Stimulated activated effector memory CD8-positive, alpha-beta T cell treated with anti-CD3 and anti-CD28 coated beads, Interleukin-12 subunit alpha, Interleukin-12 subunit beta, amount 100 ng/mL, for 72 hours (primary cell): ENCODE results near the gene HOXD11.

Experiments
- ATAC-seq: fragments of 150-1000 bp; cut with Tn5 transposase; 2 replicates; pipeline ENCODE4 v1.10.0; 2021
- DNase-seq, 2 donors: peaks; one replicate each; pipeline ENCODE4 v3.0.0; 2021 to 2022; ENCODE audit warnings: low spot score in 2 of 2
- H3K27ac Mint-ChIP-seq: one replicate; pipeline ENCODE4 v1.8.0; 2022; ENCODE audit warnings: mild to moderate bottlenecking, mixed read lengths
- H3K36me3 Mint-ChIP-seq: one replicate; pipeline ENCODE4 v1.8.0; 2022; ENCODE audit warnings: mild to moderate bottlenecking, mixed read lengths
- H3K4me1 Mint-ChIP-seq: one replicate; pipeline ENCODE4 v1.8.0; 2022; ENCODE audit warnings: mixed read lengths
- H3K4me3 Mint-ChIP-seq: one replicate; pipeline ENCODE4 v1.8.0; 2022; ENCODE audit warnings: mild to moderate bottlenecking, mixed read lengths
- H3K9me3 Mint-ChIP-seq: one replicate; pipeline ENCODE4 v1.8.0; 2022; ENCODE audit warnings: mixed read lengths

Gene HOXD11

GRCh38 chr2:176087330-176088047, 19.6 kb upstream of the HOXD11 start:
- H3K4me3 Mint-ChIP-seq = no peak overlapping the region
- H3K27ac Mint-ChIP-seq = no peak overlapping the region
- H3K4me1 Mint-ChIP-seq = peaks cover 6% of the 10 kb centered on the region
- DNase-seq (no peak), ATAC-seq (no peak)
- H3K9me3 Mint-ChIP-seq = no peaks in the 10 kb centered on the region
- H3K36me3 Mint-ChIP-seq = peaks cover 36% of the 10 kb centered on the region

DNA sequence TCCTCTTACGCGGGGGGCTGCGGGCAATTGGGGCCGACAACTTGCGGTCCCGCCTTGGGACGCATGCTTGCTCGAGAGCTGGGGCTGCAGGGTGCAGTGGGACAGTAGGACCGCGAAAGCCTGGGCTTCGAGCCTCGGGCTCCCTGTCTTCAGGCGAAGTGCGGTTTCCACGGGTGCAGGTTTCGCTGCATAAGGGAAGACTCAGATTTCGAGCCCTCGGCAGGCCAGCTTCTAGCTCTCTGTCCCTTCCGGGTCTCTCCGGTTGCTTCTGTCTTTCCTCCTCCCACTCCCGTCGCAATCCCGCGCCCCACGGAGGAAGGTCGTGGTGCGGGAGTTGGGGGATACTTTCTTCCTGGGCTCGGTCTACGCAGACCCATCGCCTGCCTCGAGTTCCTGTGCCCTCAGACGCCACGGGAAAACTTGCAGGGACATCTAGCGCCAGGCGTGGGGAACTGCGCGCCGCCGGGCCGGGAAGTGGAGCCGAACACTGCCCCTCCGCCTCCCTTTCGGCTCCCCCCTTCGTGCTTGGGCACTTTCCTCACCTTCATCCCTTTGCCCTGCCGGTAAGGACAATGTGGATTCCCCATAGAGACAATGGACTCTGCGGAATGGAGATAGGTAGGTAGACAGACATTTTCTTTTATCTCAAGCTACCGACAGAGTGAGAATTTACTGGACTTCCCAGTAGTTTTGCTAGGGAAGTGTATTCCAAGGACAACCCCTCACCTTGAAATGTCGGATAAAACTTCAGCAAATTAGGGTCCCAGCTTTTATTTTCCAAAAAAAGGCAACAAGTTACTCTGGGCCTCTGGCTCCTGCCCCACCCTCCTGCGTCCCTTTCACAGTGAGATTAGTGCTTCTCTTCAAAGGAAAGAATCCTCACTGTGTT, 18.8 kb upstream of the HOXD11 start:
- no peaks in the 10 kb centered on the region for H3K9me3 Mint-ChIP-seq
- DNase-seq (no peak), ATAC-seq (no peak)
- peak overlapping the region; percentile 44 for H3K4me3 Mint-ChIP-seq
- no peak overlapping the region for H3K27ac Mint-ChIP-seq
- H3K36me3 Mint-ChIP-seq = peaks cover 28% of the 10 kb centered on the region
- H3K4me1 Mint-ChIP-seq = peaks cover 7% of the 10 kb centered on the region

- no peak for DNase-seq
- no peak for ATAC-seq
- H3K27ac Mint-ChIP-seq = no peak overlapping the region
- peaks cover 19% of the 10 kb centered on the region for H3K36me3 Mint-ChIP-seq
- peaks cover 15% of the 10 kb centered on the region for H3K4me1 Mint-ChIP-seq
- H3K9me3 Mint-ChIP-seq = no peaks in the 10 kb centered on the region
- H3K4me3 Mint-ChIP-seq = no peak overlapping the region
Measured at GRCh38 chr2:176088937-176089842, 17.9 kb upstream of the HOXD11 start.

- no peak for ATAC-seq
- no peak for DNase-seq
- H3K36me3 Mint-ChIP-seq = peaks cover 12% of the 10 kb centered on the region
- no peaks in the 10 kb centered on the region for H3K9me3 Mint-ChIP-seq
- no peak overlapping the region for H3K27ac Mint-ChIP-seq
- H3K4me3 Mint-ChIP-seq = no peak overlapping the region
- peaks cover 15% of the 10 kb centered on the region for H3K4me1 Mint-ChIP-seq
Measured at GRCh38 chr2:176089843-176090395, 17.2 kb upstream of the HOXD11 start.

DNA sequence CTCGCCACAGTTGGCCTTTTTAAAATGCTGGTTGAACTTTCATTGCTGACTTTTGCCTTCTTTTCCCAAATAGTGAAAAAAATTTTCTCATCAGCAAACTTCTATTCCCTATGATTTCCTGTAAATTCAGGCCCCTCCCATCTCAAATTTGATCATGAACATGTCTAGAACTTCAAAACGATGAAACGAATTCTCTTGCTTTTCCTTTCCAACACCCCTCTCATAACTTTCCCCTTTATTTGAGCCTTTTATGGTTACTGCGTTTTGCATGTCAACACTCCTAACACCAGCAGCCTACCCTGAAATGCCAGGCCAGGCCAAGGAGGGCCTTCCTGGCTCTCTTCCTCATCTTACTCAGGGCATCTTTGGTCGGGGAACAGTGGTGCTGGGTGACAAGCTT, 16.2 kb upstream of the HOXD11 start:
- Mint-ChIP-seq H3K4me1 (peaks cover 15% of the 10 kb centered on the region), H3K9me3 (no peaks in the 10 kb centered on the region), H3K4me3 (no peak overlapping the region), H3K27ac (no peak overlapping the region), H3K36me3 (peaks cover 11% of the 10 kb centered on the region)
- no peak for DNase-seq
- ATAC-seq = no peak

DNA sequence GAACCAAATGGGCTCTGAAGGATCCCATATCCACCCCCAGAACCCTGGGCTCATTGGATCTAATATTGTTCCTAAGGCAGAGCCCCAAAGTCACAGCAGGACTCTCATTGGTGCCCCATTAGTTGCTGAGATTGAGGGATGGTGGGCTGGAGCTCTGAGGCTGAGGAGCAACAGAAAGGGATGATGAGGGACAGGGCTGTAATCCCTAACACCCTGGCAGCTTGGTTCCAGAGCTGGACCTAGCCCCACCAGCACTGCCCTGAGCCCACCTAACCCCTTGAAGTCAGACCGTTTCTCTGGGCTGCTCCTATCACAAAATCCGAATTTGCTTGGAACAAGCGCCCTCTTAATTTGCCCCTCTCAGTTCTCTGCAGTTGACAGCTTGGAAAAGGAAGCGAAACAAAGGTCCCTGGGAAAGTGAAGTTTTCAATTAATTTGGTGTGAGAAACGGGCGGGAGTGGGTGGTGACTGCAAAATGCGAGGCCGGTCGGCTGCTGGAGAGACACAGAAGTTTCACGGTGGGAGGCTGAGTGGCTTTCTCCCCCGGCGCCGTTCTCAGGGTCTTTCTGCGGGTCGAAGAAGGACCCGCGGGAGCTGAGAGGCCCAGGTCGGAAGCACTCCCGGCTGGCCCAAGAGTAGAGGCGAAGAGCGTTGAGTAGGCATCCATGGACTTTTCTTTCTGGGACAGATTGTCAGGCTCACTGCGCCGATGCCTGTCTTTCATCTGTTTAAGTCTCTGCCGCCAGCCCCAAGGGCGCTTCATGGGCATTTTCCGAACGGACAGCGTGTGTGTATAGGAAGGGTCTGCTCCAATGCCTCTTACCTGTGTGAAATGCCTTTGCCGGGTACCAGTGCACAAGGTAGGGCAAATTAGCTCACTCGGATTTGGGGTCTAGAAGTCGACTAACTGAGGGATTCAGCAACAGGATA, 15.5 kb upstream of the HOXD11 start:
- Mint-ChIP-seq H3K4me3 (peak overlapping the region; percentile 34), H3K4me1 (peaks cover 17% of the 10 kb centered on the region), H3K27ac (no peak overlapping the region)

GRCh38 chr2:176092270-176093144, 14.6 kb upstream of the HOXD11 start, which contains the start of gene HOXD13:
TSS of gene HOXD13 (plus strand) at chr2:176092721. CDS start at chr2:176092891, 170 bp downstream.
- no peak for DNase-seq
- H3K4me1 Mint-ChIP-seq = peaks cover 27% of the 10 kb centered on the region
- H3K9me3 Mint-ChIP-seq = no peaks in the 10 kb centered on the region
- H3K36me3 Mint-ChIP-seq = peaks cover 6% of the 10 kb centered on the region
- no peak for ATAC-seq
- peak within 1 kb of the TSS; percentile 34 for H3K4me3 Mint-ChIP-seq
- H3K27ac Mint-ChIP-seq = no peak within 1 kb of the TSS

More for the DNA sequence above, 15.5 kb upstream of the HOXD11 start:
- H3K9me3 Mint-ChIP-seq = no peaks in the 10 kb centered on the region
- no peak for ATAC-seq
- no peak for DNase-seq
- peaks cover 7% of the 10 kb centered on the region for H3K36me3 Mint-ChIP-seq

GRCh38 chr2:176093145-176093897, 13.8 kb upstream of the HOXD11 start:
- H3K36me3 Mint-ChIP-seq = peaks cover 6% of the 10 kb centered on the region
- DNase-seq = no peak
- ATAC-seq = no peak
- H3K4me1 Mint-ChIP-seq = peaks cover 28% of the 10 kb centered on the region
- H3K9me3 Mint-ChIP-seq = no peaks in the 10 kb centered on the region
- H3K4me3 Mint-ChIP-seq = peak overlapping the region; percentile 29
- no peak overlapping the region for H3K27ac Mint-ChIP-seq

DNA sequence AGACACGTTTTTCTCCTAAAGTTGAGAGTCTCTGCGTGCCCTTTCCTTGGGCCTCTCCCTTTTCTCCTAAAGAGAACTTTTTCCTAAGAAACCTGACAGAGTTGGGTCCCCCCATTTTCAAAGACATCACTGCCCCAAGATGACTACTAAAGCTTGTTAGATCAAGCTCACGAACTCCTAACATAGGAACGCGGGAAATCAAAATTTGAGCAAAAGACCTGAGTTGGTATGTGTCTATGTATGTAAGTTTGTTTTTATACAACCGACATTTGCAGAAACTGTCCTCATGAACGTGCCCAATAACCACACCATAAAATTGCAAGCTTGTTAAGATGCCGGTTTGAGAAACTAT, 13.2 kb upstream of the HOXD11 start:
- Mint-ChIP-seq H3K36me3 (peaks cover 6% of the 10 kb centered on the region), H3K4me1 (peaks cover 27% of the 10 kb centered on the region), H3K27ac (no peak overlapping the region), H3K9me3 (no peaks in the 10 kb centered on the region), H3K4me3 (no peak overlapping the region)
- no peak for ATAC-seq
- no peak for DNase-seq

- peaks cover 27% of the 10 kb centered on the region for H3K4me1 Mint-ChIP-seq
- H3K36me3 Mint-ChIP-seq = peaks cover 6% of the 10 kb centered on the region
- H3K9me3 Mint-ChIP-seq = no peaks in the 10 kb centered on the region
- no peak for DNase-seq
- no peak overlapping the region for H3K27ac Mint-ChIP-seq
- no peak for ATAC-seq
- H3K4me3 Mint-ChIP-seq = no peak overlapping the region
Measured at GRCh38 chr2:176094349-176094748, 12.7 kb upstream of the HOXD11 start.

- DNase-seq (no peak), ATAC-seq (no peak)
- Mint-ChIP-seq H3K9me3 (no peaks in the 10 kb centered on the region), H3K36me3 (peaks cover 6% of the 10 kb centered on the region), H3K4me1 (peaks cover 27% of the 10 kb centered on the region), H3K27ac (no peak overlapping the region), H3K4me3 (no peak overlapping the region)
Measured at GRCh38 chr2:176095421-176095820, 11.7 kb upstream of the HOXD11 start.

- peak; percentile 43 for ATAC-seq
- peaks cover 6% of the 10 kb centered on the region for H3K36me3 Mint-ChIP-seq
- peak overlapping the region; percentile 65 for H3K4me3 Mint-ChIP-seq
- no peaks in the 10 kb centered on the region for H3K9me3 Mint-ChIP-seq
- peaks cover 27% of the 10 kb centered on the region for H3K4me1 Mint-ChIP-seq
- DNase-seq = no peak
- H3K27ac Mint-ChIP-seq = no peak overlapping the region
Measured at GRCh38 chr2:176096243-176096985, 10.7 kb upstream of the HOXD11 start.
